D721Med (cell line): ENCODE measurements around the gene ERCC5.

ENCODE experiments used
- DNase-seq: peaks from one replicate; pipeline ENCODE4 v3.0.0; 2011; ENCODE audit warnings: low spot score; ENCODE audit not compliant: insufficient read length
- FAIRE-seq: peaks from 2 replicates; lab custom pipeline; 2011; peaks lifted over from hg19 to GRCh38; lab: Jason Lieb, UNC
- TF ChIP-seq, protein P1 (sequence below): IDR thresholded peaks from 2 replicates; pipeline ENCODE4 v1.5.1; 2012; ENCODE audit warnings: mild to moderate bottlenecking, control low read depth; ENCODE audit not compliant: insufficient read depth; ENCODE audit errors: missing control alignments

ERCC5 gene

DNA sequence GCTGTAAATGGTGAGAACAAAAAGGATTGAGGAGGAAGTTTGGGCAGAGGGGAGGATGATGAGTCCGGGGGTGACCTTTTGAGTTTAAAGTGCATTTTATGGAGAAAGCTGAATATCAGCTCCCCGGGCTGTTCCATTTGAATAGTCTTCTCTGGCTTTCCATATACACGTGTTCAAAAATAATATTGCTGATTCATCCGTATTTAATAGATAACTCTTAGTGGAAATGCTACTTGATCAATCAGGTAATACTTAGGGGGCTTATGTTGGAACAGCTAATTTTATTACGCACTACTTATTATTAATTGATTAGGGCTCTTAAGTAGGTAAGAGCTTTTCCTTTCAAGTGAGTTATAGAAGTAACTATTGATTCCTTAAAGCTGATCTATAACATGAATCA, 76.4 kb downstream of the ERCC5 start:
- peak; percentile 6 for FAIRE-seq
- TF ChIP-seq, protein P1, sequence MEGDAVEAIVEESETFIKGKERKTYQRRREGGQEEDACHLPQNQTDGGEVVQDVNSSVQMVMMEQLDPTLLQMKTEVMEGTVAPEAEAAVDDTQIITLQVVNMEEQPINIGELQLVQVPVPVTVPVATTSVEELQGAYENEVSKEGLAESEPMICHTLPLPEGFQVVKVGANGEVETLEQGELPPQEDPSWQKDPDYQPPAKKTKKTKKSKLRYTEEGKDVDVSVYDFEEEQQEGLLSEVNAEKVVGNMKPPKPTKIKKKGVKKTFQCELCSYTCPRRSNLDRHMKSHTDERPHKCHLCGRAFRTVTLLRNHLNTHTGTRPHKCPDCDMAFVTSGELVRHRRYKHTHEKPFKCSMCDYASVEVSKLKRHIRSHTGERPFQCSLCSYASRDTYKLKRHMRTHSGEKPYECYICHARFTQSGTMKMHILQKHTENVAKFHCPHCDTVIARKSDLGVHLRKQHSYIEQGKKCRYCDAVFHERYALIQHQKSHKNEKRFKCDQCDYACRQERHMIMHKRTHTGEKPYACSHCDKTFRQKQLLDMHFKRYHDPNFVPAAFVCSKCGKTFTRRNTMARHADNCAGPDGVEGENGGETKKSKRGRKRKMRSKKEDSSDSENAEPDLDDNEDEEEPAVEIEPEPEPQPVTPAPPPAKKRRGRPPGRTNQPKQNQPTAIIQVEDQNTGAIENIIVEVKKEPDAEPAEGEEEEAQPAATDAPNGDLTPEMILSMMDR, result no peak

More for the DNA sequence above, 76.4 kb downstream of the ERCC5 start:
- DNase-seq, result no peak
